A549 (cell line): ENCODE results near the gene DNAAF5. TPM values are rescaled to one million over a fixed set of nuclear protein-coding genes. Genes with fewer than 3 reads are reported as not detected.

Experiments used
- ATAC-seq, 2 experiments: fragments of 200-7000 bp in 1 of 2; fragments of >200 bp in 1 of 2; cut with Nextera tagmentation in 1 of 2; cut with Tn5 transposase in 1 of 2; 3 replicates each; pipeline versions ENCODE4 v1.8.0 to v1.9.1; 2018 to 2020; ENCODE audit warnings: mild to moderate bottlenecking in 1 of 2, moderate library complexity in 1 of 2
- CTCF ChIA-PET: fragments of 300-600 bp; sonication (Branson Sonifier 250); formaldehyde crosslinking; extraction: SDS; loops from one replicate; lab custom pipeline; 2021; ENCODE audit warnings: antibody characterized with exemption, inconsistent platforms; lab: Yijun Ruan, JAX
- POLR2A ChIA-PET: fragments of 350-600 bp; formaldehyde crosslinking; extraction: SDS; loops from one replicate; lab custom pipeline; 2021; ENCODE audit warnings: antibody characterized with exemption, inconsistent platforms; lab: Yijun Ruan, JAX
- DNase-seq, 2 experiments: peaks; one replicate each; pipeline versions ENCODE4 v3.0.0 to v3.0.0-alpha.2; 2011 to 2016; ENCODE audit warnings: low read depth in 1 of 2, low spot score in 1 of 2
- FAIRE-seq: peaks from 2 replicates; lab custom pipeline; 2011; peaks lifted over from hg19 to GRCh38; lab: Jason Lieb, UNC
- H3K27ac ChIP-seq, 2 experiments: fragments of >200 bp; sonication (Bioruptor Twin); formaldehyde crosslinking; 3 replicates each; pipeline ENCODE4 v1.5.1; 2016 to 2017
- H3K4me1 ChIP-seq: fragments of >200 bp; sonication (Bioruptor Twin); formaldehyde crosslinking; 3 replicates; pipeline ENCODE4 v1.6.1; 2016
- H3K4me2 ChIP-seq: fragments of >200 bp; sonication (Bioruptor Twin); formaldehyde crosslinking; 3 replicates; pipeline ENCODE4 v1.6.1; 2016
- H3K4me3 ChIP-seq: fragments of >200 bp; sonication (Bioruptor Twin); formaldehyde crosslinking; 3 replicates; pipeline ENCODE4 v1.5.1; 2016
- H3K9me3 ChIP-seq: fragments of >200 bp; sonication (Bioruptor Twin); formaldehyde crosslinking; 3 replicates; pipeline ENCODE4 v1.6.1; 2016
- CBX2 ChIP-seq: fragments of 200-600 bp; sonication (generic); IDR thresholded peaks from 2 replicates; pipeline ENCODE4 v1.6.1; 2016; ENCODE audit warnings: low read depth, mild to moderate bottlenecking, borderline replicate concordance
- CHD4 ChIP-seq: fragments of 200-600 bp; sonication (generic); IDR thresholded peaks from 2 replicates; pipeline ENCODE4 v1.6.1; 2016; ENCODE audit warnings: antibody characterized with exemption, mild to moderate bottlenecking, borderline replicate concordance
- EHF ChIP-seq: fragments of 250-450 bp; sonication (Bioruptor Pico); IDR thresholded peaks from 2 replicates; pipeline ENCODE4 v1.5.0; 2020; ENCODE audit warnings: mild to moderate bottlenecking
- ESRRA ChIP-seq: fragments of 150-350 bp; IDR thresholded peaks from 2 replicates; pipeline ENCODE4 v1.6.1; 2014; ENCODE audit warnings: mild to moderate bottlenecking, low read length, borderline replicate concordance
- FOSB ChIP-seq: fragments of 250-450 bp; sonication (Bioruptor Pico); IDR thresholded peaks from 2 replicates; pipeline ENCODE4 v1.5.0; 2020; ENCODE audit warnings: mild to moderate bottlenecking, moderate library complexity
- FOXS1 ChIP-seq: fragments of 250-450 bp; sonication (Bioruptor Pico); IDR thresholded peaks from 2 replicates; pipeline ENCODE4 v1.5.0; 2020; ENCODE audit warnings: mild to moderate bottlenecking, moderate library complexity
- GATA3 ChIP-seq: IDR thresholded peaks from 2 replicates; pipeline ENCODE4 v1.6.1; 2012; ENCODE audit warnings: borderline replicate concordance
- HEYL ChIP-seq: fragments of 250-450 bp; sonication (Bioruptor Pico); IDR thresholded peaks from 2 replicates; pipeline ENCODE4 v1.8.0; 2021; ENCODE audit warnings: mild to moderate bottlenecking, moderate library complexity
- KDM1A ChIP-seq: fragments of 200-600 bp; sonication (generic); IDR thresholded peaks from 2 replicates; pipeline ENCODE4 v1.6.1; 2016; ENCODE audit warnings: low read depth, mild to moderate bottlenecking
- MYC ChIP-seq: IDR thresholded peaks from 2 replicates; pipeline ENCODE4 v1.6.1; 2012; ENCODE audit warnings: mild to moderate bottlenecking, inconsistent platforms, low read length, improper control_type of control experiment, borderline replicate concordance
- NPAS2 ChIP-seq: fragments of 250-450 bp; sonication (Bioruptor Pico); IDR thresholded peaks from 2 replicates; pipeline ENCODE4 v1.8.0; 2022; ENCODE audit warnings: mild to moderate bottlenecking, moderate library complexity, borderline replicate concordance
- RAD21 ChIP-seq, 2 experiments: fragments of >200 bp in 1 of 2; sonication (Bioruptor Twin) in 1 of 2; formaldehyde crosslinking in 1 of 2; IDR thresholded peaks in 1 of 2; conservative IDR thresholded peaks in 1 of 2; 2 replicates in 1 of 2; 3 replicates in 1 of 2; pipeline ENCODE4 v1.6.1; 2012 to 2018; ENCODE audit warnings: inconsistent platforms in 1 of 2
- RCOR1 ChIP-seq: fragments of 150-350 bp; IDR thresholded peaks from 2 replicates; pipeline ENCODE4 v1.6.1; 2014; ENCODE audit warnings: antibody characterized with exemption, low read length, low read depth
- SMC3 ChIP-seq: fragments of >200 bp; sonication (Bioruptor Twin); formaldehyde crosslinking; IDR thresholded peaks from 3 replicates; pipeline ENCODE4 v1.6.1; 2018; ENCODE audit warnings: inconsistent platforms
- TP53 ChIP-seq: fragments of 250-450 bp; sonication (Bioruptor Pico); IDR thresholded peaks from 2 replicates; pipeline ENCODE4 v1.5.0; 2021; ENCODE audit warnings: mild to moderate bottlenecking, moderate library complexity
- WGBS: methylation state at CpG from one replicate; pipeline ENCODE4 v1.1.6; 2017; ENCODE audit errors: missing lambda C conversion rate; 5-methylcytosine and 5-hydroxymethylcytosine counted together
- polyA plus RNA-seq, 4 experiments: library from polyadenylated mRNA; depleted of rRNA in 3 of 4; stranded (reverse); fragments of >200 nt; fragmentation: RNase III in 1 of 4; extraction: RNeasy Plus Mini Kit Qiagen cat#74134 plus additional on column Dnase treatment in 1 of 4; gene quantifications; 2 replicates in 3 of 4; 3 replicates in 1 of 4; pipeline ENCODE4 v1.2.3, GENCODE V29; 2011 to 2017
- TF ChIP-seq, protein P1 (sequence below): fragments of 450-650 bp; IDR thresholded peaks from 2 replicates; pipeline ENCODE4 v1.6.1; 2014; ENCODE audit warnings: antibody characterized with exemption
- TF ChIP-seq, protein P2 (sequence below): IDR thresholded peaks from 2 replicates; pipeline ENCODE4 v1.6.1; 2012; ENCODE audit warnings: low read depth, borderline replicate concordance
- TF ChIP-seq, protein P3 (sequence below): fragments of >200 bp; sonication (Bioruptor Twin); formaldehyde crosslinking; IDR thresholded peaks from 3 replicates; pipeline ENCODE4 v1.5.1; 2016
- TF ChIP-seq, protein P4 (sequence below): IDR thresholded peaks from 2 replicates; pipeline ENCODE4 v1.6.1; 2012

DNAAF5 gene
- polyA plus RNA-seq, 2 of the 4 experiments (the other 2 are of a cell fraction) = 27.8 to 34.7 TPM

DNA sequence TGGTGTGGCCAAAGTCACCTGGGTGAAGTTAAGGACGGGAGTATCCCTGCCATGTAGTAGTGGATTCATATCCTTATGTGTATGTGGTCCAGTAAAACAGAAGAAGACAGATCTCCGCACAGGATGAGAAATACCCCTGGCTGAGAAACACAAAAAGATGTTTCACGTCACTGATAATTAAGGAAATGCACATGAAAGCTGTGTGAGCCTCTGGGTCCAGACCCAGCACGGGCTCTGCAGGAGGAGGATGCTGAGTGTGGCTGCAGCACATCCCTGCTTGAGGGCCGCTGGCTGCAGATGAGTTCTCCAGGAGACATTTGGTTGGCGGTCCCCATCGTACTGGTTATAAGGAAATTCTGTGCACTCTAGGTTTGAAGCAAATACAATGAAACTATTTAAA is 97.6 kb downstream of the DNAAF5 start:
- ATAC-seq (no peak), DNase-seq (no peak)
- TF ChIP-seq RCOR1 = no peak
- TF ChIP-seq CHD4 = no peak
- TF ChIP-seq HEYL (CRISPR knock-in tag) = no peak
- TF ChIP-seq FOXS1 (CRISPR knock-in tag) = no peak
- TF ChIP-seq, protein P1, sequence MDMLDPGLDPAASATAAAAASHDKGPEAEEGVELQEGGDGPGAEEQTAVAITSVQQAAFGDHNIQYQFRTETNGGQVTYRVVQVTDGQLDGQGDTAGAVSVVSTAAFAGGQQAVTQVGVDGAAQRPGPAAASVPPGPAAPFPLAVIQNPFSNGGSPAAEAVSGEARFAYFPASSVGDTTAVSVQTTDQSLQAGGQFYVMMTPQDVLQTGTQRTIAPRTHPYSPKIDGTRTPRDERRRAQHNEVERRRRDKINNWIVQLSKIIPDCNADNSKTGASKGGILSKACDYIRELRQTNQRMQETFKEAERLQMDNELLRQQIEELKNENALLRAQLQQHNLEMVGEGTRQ = no peak
- no peak for TF ChIP-seq CBX2
- no peak for TF ChIP-seq MYC
- no peak for TF ChIP-seq TP53
- TF ChIP-seq EHF = no peak
- TF ChIP-seq SMC3 = no peak
- TF ChIP-seq, protein P2, sequence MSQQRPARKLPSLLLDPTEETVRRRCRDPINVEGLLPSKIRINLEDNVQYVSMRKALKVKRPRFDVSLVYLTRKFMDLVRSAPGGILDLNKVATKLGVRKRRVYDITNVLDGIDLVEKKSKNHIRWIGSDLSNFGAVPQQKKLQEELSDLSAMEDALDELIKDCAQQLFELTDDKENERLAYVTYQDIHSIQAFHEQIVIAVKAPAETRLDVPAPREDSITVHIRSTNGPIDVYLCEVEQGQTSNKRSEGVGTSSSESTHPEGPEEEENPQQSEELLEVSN = no peak
- TF ChIP-seq, all 56 proteins: peak for 0
- H3K4me3 ChIP-seq = no peak overlapping the region
- ChIA-PET CTCF (interaction anchor here (2.3 kb wide), 1 partner anchor 12 kb away, joined by 6 read pairs; no protein-coding TSS in a partner anchor), POLR2A (no interaction called here)
- H3K9me3 ChIP-seq = no peaks in the 10 kb centered on the region
- H3K4me1 ChIP-seq = no peaks in the 10 kb centered on the region
- H3K27ac ChIP-seq = no peak overlapping the region
- 93% methylated on average over 7 of the region's 7 CpGs for WGBS
- H3K4me2 ChIP-seq = no peak overlapping the region
- no peak for FAIRE-seq

DNA sequence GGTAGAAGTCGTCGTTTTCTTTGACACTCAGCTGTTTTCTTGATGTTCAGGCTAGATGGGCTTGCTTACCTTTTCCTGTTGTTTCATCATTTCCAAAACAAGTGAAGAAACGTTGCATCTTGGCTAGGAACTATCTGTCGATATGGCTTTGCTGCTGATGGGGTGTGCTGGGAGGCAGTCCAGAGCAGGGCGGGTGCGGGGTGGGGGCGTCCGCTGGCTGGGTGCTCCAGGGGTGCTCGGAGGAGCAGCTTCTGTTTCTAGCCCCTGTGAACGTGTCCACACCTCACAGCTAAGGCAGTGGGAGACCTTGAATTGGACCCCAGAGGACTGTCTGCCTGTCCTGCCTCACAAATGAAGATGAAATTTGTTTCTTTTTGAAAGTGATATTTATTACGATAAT is 98.2 kb downstream of the DNAAF5 start:
- POLR2A ChIA-PET = no interaction called here
- H3K4me3 ChIP-seq = no peak overlapping the region
- H3K27ac ChIP-seq = no peak overlapping the region
- FAIRE-seq (no peak), ATAC-seq (no peak), DNase-seq (no peak)
- H3K4me1 ChIP-seq = no peaks in the 10 kb centered on the region
- no peak overlapping the region for H3K4me2 ChIP-seq
- WGBS = 90% methylated on average over 11 of the region's 11 CpGs
- H3K9me3 ChIP-seq = no peaks in the 10 kb centered on the region
- TF ChIP-seq ESRRA (no peak), TP53 (no peak), RCOR1 (no peak)
- TF ChIP-seq, protein P3, sequence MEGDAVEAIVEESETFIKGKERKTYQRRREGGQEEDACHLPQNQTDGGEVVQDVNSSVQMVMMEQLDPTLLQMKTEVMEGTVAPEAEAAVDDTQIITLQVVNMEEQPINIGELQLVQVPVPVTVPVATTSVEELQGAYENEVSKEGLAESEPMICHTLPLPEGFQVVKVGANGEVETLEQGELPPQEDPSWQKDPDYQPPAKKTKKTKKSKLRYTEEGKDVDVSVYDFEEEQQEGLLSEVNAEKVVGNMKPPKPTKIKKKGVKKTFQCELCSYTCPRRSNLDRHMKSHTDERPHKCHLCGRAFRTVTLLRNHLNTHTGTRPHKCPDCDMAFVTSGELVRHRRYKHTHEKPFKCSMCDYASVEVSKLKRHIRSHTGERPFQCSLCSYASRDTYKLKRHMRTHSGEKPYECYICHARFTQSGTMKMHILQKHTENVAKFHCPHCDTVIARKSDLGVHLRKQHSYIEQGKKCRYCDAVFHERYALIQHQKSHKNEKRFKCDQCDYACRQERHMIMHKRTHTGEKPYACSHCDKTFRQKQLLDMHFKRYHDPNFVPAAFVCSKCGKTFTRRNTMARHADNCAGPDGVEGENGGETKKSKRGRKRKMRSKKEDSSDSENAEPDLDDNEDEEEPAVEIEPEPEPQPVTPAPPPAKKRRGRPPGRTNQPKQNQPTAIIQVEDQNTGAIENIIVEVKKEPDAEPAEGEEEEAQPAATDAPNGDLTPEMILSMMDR = no peak
- TF ChIP-seq, protein P4, sequence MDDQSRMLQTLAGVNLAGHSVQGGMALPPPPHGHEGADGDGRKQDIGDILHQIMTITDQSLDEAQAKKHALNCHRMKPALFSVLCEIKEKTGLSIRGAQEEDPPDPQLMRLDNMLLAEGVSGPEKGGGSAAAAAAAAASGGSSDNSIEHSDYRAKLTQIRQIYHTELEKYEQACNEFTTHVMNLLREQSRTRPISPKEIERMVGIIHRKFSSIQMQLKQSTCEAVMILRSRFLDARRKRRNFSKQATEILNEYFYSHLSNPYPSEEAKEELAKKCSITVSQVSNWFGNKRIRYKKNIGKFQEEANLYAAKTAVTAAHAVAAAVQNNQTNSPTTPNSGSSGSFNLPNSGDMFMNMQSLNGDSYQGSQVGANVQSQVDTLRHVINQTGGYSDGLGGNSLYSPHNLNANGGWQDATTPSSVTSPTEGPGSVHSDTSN = no peak
- TF ChIP-seq, protein P2 = no peak
- CTCF ChIA-PET = interaction anchor here (0.6 to 2.3 kb wide), 2 partner anchors 12 to 104 kb away, joined by 3 to 6 read pairs; no protein-coding TSS in a partner anchor

DNA sequence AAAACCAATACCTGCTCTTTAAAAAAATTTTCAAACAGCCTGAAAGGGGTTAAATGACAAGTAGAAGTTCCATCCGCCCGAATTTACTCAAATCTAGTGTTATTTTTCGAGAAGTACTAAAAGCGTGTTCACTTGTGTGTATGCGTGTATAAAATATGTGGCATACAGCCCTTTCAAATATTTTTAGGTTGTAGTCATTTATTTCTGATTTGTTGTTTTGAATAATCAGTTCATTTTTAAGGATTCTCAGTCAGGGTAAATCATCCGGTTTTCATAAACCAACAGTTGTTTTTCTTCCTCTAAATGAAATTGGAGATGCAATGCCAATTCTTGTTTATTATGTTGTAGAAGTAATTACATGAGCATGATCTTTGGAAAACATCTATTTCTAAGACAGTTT is 98.9 kb downstream of the DNAAF5 start:
- Histone ChIP-seq H3K27ac (no peak overlapping the region), H3K9me3 (no peaks in the 10 kb centered on the region), H3K4me2 (no peak overlapping the region), H3K4me1 (peaks cover 1% of the 10 kb centered on the region; the same call in 2 of the 3 replicates), H3K4me3 (no peak overlapping the region)
- FAIRE-seq = no peak
- DNase-seq = no peak
- no peak for ATAC-seq
- POLR2A ChIA-PET = no interaction called here
- TF ChIP-seq RAD21 (conservative IDR thresholded peaks at IDR 0.05 in 1 of 2, IDR thresholded peaks at IDR 0.05 in 1 of 2) (no peak), HEYL (CRISPR knock-in tag) (no peak), NPAS2 (CRISPR knock-in tag) (no peak), FOSB (no peak), GATA3 (no peak), KDM1A (no peak)
- CTCF ChIA-PET = interaction anchor here (1.3 to 2.4 kb wide), 2 partner anchors 48 to 504 kb away, joined by 3 to 5 read pairs; no protein-coding TSS in a partner anchor
- WGBS = 86% methylated on average over 6 of the region's 6 CpGs
